GM19372 (cell line): ENCODE results near the gene RNF31.

Source experiments
- ATAC-seq: cut with Tn5 transposase; IDR thresholded peaks from one replicate; pipeline ENCODE4 v1.9.1; 2021; ENCODE audit warnings: mild to moderate bottlenecking, low read depth, moderate library complexity; ENCODE audit not compliant: unreplicated experiment

RNF31 gene

DNA sequence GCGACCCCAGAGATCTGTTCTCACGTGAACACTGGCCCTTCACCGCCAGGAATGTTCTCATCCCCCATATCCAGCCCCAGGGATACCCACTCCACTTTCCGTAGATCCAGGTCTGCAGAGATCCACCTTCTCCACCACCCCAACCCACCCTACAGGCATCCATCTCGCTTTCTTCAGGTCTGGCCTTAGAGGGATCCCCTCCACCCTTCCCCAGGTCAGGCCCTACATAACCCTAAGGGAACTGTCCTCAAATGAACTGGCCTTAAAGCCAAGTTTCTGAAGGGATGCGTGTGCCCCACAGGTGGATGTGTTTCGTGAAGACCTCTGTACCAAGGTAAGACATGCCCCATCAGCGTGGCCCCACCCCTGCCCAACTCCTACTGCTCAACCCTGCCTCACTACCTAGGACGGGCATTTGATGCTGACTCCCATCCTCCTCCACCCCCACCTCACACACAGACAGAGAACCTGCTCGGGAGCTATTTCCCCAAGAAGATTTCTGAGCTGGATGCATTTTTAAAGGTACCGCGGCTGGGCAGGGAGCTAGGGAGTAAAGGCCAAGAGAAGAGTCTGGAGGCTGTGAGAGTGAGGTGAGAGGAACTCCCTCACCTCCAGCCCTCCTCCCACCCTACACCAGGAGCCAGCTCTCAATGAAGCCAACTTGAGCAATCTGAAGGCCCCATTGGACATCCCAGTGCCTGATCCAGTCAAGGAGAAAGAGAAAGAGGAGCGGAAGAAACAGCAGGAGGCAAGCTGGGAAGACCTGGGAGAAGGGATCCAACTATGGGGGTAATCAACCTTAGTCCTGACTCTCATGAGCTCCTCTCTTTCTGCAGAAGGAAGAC is 10.4 kb upstream of the RNF31 start:
- no peak for ATAC-seq

DNA sequence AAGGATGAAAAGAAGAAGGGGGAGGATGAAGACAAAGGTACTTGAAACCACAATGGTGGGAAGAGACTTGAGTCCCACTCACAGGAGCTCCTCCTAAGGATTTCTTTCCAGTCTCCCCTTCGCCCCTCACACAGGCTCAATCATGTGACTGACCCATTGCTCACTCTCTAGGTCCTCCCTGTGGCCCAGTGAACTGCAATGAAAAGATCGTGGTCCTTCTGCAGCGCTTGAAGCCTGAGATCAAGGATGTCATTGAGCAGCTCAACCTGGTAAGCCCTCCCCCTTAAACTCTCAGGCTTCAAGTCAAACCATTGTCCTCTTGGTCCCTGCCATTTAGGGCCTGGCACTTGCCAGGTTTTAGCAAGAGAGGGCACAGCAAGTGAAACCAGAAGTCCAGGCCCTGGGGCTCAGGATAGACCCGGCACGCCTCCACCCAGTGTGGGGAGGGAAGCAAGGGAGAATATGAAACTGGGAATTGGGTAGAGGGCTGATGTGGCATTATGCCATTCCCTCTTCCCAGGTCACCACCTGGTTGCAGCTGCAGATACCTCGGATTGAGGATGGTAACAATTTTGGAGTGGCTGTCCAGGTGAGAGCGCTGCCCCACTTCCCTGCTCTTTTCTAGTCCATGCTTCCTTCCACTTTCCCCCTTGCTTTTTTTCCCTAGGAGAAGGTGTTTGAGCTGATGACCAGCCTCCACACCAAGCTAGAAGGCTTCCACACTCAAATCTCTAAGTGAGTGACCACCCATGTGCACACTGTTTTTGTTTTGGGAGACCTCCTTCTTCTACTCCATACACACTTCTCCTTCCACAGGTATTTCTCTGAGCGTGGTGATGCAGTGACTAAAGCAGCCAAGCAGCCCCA is 9.5 kb upstream of the RNF31 start:
- no peak for ATAC-seq

DNA sequence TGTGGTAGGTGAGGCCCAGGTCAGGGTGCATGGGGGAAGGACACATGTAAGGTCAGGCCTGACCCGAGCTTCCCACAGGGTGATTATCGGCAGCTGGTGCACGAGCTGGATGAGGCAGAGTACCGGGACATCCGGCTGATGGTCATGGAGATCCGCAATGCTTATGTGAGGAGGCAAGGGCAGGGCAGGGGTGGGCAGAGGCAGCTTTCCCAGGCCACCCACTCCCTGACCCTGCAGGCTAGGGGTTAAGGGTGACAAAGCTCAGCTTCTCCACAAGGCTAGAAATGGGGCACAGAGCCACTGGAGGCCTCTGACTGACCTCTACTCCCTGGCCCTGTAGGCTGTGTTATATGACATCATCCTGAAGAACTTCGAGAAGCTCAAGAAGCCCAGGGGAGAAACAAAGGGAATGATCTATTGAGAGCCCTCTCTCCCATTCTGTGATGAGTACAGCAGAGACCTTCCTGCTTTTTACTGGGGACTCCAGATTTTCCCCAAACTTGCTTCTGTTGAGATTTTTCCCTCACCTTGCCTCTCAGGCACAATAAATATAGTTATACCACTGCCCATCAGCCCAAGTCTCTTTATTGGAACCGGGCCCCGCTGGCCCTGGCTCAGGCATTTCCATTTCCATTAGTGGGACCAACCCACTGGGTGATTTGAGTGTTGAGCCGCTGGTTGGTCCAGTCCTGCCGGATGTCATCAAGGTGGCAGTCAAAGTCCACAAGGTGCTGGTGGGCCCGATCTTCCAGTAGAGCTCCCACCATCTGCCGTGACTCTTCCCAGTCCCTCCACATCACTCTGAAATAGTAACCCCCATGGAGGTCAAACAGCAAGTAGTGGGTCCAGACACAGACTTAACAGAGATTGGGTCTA is 8.7 kb upstream of the RNF31 start:
- ATAC-seq, result no peak

DNA sequence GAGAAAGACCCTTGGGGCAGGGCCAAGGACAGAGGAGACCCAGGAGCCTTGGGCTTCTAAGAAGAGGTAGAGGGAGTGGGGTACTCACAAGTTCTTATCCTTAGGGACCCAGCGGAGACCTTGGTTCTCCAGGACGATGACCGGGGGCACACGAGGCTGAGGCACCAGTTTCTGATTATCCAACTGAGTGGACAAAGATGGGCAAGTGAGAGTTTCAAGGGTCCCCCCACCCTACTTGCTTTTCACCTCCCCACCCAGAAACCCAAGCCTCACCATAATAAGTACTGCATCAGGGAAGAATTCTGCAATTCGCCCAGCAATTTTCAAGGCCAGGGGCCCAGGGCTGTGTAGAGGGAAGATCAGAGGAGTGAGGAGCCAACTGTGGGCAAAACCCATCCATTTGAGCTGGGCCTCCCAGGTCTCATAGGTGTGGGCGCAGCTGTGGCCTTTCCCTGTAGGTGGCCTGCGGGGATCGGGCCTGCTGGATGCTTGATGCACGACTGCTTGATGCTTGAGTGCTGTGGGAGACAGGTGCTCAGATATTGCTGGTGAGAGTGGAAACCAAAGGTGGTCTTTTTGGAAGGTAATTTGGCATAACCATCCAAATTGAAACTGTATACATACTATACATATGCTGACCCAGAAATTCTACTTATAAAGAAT is 7.9 kb upstream of the RNF31 start:
- no peak for ATAC-seq

DNA sequence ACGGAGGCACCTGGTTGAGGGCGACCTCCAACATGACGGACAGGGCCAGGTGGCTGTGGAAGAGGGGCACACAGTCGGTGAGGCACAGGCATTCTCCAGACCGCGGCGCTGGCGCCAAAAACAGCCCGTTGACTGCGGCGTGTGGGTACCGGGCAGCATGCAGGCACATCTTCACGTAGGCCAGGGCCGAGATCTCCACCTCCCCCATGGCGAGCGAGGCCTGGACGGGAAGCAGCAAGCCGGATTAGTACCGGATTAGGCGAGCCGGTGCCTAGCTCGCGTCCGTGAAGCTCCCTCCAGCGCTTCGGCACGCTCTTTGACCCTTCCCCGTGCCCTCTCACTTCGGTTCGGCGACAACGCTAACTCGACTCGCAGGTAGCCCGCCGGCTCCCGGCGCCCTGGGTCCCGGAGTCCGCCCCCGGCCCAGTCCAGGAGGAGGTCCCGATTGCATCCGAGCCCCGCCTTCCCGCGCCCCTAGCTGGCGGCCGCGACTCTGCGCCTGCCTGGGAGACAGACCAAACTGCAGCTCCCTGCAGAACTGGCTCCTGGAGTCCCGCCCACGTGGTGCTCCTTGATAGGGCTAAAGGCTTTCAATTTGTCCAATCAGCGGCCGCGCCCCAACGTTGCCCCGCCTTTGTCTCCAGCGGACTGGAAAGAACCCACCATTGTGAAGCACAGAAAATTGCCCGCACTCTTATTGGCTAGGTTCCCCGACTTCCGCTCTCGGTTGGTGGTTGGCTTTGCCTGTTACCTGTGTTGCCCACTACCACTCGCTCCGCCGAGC is 6.0 kb upstream of the RNF31 start, which contains the start of gene EMC9:
EMC9 (minus strand) TSS at position 495 of the 784 bp plus-strand sequence; CDS start at position 208, 287 bp downstream.
- ATAC-seq, result peak; percentile 86

DNA sequence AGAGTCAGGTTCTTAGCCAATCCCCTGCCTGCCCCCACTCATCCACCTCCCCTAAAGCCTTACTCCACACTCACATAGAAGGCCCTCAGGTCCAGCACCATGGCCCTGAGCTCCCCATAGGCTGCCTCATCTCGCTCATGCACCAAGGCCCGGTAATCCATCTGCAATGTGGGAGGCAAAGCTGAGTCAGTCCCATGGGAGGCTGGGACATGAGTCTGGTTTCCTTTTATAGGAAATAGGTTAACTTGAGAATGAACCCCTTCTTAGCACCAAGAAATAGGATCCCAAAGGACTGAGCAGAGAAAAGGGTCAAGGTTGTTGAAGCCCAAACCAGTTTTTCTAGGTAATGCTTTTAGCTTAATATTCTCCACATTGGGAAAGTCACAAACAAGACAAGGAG is 3.8 kb upstream of the RNF31 start:
- no peak for ATAC-seq

DNA sequence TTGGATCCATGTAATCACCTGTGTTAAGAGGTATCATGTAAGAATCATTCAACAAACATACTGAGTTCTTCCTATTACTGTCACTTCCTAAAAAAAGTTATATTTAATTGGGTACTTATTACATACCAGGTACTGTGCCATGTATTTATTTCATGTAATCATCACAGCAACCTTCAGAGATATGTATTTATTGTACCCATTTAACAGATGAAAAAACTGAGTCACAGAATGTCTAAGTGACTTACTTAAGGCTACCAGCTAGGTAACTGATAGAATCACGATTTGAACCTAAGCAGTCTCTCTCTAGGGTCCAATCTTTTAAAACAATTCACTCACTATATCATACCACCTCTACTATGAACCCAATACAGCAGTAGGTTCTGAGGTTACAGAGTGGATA is 2.8 kb upstream of the RNF31 start:
- no peak for ATAC-seq

DNA sequence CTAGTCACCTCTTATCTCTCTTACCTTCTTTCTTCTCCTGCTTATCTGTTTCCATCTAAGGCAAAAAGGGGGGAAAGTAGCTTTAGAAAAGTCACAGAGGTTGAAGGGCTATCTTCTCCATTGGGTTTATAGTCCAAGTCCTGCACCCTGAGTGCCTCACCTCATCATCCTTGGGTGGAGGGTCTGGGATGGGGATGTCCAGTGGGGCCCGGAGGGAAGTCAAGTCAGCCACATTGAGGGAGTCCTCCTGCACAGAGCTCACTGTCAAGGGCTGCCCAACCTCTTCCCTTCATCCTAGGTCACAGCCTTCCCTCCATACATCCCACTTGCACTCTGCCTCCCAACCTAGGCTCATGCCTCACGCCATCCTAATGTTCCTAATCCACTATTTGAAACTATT is 2.1 kb upstream of the RNF31 start:
- no peak for ATAC-seq

DNA sequence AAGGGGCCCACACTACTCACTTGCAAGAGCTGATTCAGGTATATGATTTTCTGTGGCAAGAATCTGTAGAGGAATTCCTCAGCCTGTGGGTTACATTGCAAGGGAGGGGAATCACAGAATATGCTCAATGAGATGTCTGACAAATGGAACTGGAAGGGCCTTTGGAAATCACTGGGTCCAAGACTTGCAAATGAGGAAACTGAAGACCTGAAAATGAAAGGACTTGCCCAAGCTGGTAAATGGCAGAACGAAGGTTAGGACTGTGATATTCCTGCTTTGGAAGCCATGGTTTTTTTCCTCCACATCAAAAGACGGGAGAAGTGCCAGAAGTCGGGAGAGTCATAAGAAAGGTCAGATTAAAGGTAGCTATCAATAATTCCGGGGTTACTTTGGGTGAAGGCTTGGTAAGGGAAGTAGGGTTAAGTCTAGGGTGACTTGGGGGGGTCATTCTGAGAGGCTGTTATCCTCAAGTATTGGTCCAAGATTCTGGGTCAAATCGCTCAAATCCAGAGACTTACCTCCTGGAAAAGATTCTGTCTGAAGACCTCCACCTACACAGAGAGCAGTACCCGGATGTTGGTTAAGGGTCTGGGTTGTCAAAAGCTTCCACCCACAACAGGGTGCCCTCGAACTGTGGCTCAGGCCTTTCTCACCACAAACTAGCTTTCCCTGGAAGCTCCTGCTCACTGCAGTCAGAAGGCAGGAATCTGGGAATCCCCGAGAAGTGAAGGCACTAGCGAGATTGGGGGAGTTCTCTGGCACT is 1.4 kb upstream of the RNF31 start:
- no peak for ATAC-seq

DNA sequence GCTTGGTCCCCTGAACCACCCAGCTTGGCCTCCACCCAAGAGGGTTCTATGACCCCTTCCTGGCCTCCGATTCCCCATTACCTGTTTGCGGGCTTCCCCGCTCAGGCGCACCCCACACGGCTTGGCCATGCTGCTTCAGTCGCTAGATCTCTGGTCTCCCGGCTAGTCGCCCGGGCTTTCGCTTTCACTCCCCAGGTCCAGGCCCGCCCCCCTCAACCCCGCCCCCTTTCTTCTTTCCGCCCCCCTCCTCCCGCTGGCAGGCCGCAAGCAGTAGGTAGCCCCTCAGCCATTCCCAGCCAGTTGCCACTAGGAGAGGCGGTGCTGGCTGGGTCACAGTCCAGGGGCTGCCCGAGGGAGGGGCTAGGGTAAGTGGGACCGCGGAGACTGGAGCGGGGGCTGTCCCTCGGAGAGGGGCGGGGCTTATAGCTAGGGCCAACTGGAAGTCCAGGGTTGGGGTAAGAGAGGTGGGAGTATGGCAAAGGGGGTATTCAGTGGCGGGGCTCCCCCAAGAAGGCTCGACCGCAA is 783 bp upstream of the RNF31 start, which contains the start of gene PSME2:
PSME2 (minus strand) TSS at position 158 of the 525 bp plus-strand sequence; CDS start at position 129, 29 bp downstream.
- ATAC-seq, result peak; percentile 52

DNA sequence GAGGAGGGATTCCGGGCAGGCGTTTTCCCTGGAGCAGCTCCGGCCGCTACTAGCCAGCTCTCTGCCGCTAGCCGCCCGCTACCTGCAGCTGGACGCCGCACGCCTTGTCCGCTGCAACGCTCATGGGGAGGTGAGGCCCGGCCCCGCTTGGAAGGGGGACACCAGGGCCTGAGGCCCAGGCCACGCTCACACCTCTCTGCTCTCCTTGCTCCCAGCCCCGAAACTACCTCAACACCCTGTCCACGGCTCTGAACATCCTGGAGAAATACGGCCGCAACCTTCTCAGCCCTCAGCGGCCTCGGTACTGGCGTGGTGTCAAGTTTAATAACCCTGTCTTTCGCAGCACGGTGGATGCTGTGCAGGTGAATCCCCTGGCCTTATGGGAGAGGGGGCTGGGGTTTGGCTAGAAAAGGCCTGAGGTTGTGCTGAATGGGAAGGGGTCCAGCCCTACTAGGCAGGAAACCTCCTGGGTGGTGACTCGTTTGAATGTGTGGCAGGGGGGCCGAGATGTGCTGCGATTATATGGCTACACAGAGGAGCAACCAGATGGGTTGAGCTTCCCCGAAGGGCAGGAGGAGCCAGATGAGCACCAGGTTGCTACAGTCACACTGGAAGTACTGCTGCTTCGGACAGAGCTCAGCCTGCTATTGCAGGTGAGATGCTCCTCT is 597 bp downstream of the RNF31 start:
- no peak for ATAC-seq

DNA sequence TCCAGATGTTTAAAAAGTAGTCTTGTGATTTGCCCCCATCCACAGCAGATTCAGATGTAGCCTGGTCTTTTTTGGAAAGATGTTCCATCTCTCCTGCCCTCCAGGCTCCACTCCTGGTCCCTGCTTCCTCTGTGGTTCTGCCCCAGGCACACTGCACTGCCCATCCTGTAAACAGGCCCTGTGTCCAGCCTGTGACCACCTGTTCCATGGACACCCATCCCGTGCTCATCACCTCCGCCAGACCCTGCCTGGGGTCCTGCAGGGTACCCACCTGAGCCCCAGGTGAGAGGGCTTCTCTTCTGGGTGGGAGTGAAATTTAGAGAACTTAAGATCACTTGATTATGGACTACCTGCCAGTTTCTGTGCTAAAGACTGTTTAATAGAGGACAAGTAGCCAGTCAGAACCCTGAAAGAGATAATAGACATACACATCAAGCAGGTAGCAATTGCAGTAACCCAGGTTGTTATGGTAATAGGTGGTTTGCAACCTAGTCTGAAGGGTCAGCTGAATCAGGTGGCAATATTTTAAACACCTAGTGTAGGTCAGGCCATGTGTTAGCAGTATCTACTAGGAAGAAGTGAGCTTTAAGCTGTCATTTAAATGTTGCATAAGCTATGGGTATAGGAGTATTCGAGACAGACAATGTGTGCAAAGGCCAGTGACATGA is 2.1 kb downstream of the RNF31 start:
- no peak for ATAC-seq

DNA sequence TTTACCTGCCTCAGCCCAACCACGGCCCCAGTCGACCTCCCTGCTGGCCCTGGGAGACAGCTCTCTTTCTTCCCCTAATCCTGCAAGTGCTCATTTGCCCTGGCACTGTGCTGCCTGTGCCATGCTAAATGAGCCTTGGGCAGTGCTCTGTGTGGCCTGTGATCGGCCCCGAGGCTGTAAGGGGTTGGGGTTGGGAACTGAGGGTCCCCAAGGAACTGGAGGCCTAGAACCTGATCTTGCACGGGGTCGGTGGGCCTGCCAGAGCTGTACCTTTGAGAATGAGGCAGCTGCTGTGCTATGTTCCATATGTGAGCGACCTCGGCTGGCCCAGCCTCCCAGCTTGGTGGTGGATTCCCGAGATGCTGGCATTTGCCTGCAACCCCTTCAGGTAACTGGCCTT is 2.8 kb downstream of the RNF31 start:
- ATAC-seq, result no peak

DNA sequence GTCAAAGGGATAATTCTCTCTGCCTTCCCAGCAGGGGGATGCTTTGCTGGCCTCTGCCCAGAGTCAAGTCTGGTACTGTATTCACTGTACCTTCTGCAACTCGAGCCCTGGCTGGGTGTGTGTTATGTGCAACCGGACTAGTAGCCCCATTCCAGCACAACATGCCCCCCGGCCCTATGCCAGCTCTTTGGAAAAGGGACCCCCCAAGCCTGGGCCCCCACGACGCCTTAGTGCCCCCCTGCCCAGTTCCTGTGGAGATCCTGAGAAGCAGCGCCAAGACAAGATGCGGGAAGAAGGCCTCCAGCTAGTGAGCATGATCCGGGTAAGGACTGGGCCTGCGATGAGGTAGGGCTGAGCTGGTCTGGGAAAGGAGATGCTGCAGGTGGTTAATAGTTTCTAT is 3.3 kb downstream of the RNF31 start:
- ATAC-seq, result no peak

DNA sequence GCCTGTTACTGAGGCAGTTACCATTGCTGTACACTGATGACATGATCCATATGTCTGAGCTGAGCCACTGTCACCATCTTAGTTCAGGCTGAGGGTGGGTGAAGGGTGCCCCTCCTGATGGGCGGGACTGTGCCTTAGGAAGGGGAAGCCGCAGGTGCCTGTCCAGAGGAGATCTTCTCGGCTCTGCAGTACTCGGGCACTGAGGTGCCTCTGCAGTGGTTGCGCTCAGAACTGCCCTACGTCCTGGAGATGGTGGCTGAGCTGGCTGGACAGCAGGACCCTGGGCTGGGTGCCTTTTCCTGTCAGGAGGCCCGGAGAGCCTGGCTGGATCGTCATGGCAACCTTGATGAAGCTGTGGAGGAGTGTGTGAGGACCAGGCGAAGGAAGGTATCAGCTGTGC is 3.7 kb downstream of the RNF31 start:
- no peak for ATAC-seq

DNA sequence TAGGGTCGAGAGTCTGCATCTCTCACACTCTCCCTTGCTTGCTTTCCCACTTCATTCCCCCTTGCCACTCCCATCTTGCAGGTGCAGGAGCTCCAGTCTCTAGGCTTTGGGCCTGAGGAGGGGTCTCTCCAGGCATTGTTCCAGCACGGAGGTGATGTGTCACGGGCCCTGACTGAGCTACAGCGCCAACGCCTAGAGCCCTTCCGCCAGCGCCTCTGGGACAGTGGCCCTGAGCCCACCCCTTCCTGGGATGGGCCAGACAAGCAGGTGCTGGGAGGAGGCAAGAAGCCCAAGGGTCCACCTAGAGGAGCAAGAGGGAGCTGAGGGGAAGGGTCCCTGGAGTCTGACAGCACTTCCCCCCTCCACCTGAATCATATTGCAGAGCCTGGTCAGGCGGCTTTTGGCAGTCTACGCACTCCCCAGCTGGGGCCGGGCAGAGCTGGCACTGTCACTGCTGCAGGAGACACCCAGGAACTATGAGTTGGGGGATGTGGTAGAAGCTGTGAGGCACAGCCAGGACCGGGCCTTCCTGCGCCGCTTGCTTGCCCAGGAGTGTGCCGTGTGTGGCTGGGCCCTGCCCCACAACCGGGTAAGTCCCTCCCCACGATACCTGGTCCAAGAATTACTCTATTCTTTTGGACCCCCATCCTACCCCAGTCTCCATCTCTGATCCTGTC is 4.2 kb downstream of the RNF31 start:
- no peak for ATAC-seq

DNA sequence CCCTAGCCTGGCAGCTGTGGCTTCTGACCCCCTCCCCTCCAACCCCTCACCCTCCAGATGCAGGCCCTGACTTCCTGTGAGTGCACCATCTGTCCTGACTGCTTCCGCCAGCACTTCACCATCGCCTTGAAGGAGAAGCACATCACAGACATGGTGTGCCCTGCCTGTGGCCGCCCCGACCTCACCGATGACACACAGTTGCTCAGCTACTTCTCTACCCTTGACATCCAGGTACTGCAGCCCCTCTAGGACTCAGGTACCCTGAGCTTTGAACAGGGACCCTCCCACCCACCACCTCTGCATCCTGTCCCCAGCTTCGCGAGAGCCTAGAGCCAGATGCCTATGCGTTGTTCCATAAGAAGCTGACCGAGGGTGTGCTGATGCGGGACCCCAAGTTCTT is 7.8 kb downstream of the RNF31 start:
- ATAC-seq, result no peak
